Jurkat, Clone E6-1 (cell line): ENCODE measurements around the gene SOX13.
A peak's percentile ranks its signal among the peaks of the same experiment; 100 is the strongest.
"Not testable (repeated sequence)": the region's sequence is repeated elsewhere in the genome, so short reads cannot be mapped to it uniquely, and the experiment has no call there.

Experiments used
- DNase-seq: peaks from one replicate; pipeline ENCODE4 v3.0.0-alpha.2; 2011; ENCODE audit warnings: low read depth, low spot score
- H3K4me3 ChIP-seq: 2 replicates; pipeline ENCODE4 v1.5.1; 2011; ENCODE audit warnings: mild to moderate bottlenecking, low read length, control low read depth, moderate library complexity

Gene SOX13

GRCh38 chr1:204081791-204082513, 9.0 kb downstream of the SOX13 start:
- no peak overlapping the region for H3K4me3 ChIP-seq
- DNase-seq, result no peak

- no peak overlapping the region for H3K4me3 ChIP-seq
Measured at GRCh38 chr1:204083491-204083890, 10.6 kb downstream of the SOX13 start.

GRCh38 chr1:204084247-204084772, 11.4 kb downstream of the SOX13 start:
- DNase-seq, result no peak
- no peak overlapping the region for H3K4me3 ChIP-seq

More at GRCh38 chr1:204083491-204083890, 10.6 kb downstream of the SOX13 start:
- no peak for DNase-seq

GRCh38 chr1:204085876-204086275, 13.0 kb downstream of the SOX13 start:
- DNase-seq, result no peak

GRCh38 chr1:204087181-204087892, 14.4 kb downstream of the SOX13 start:
- no peak overlapping the region; the same call in 1 of the 2 replicates for H3K4me3 ChIP-seq
- peak; percentile 83 for DNase-seq

More at GRCh38 chr1:204085876-204086275, 13.0 kb downstream of the SOX13 start:
- H3K4me3 ChIP-seq, result no peak overlapping the region

GRCh38 chr1:204087893-204088528, 15.1 kb downstream of the SOX13 start:
- H3K4me3 ChIP-seq, result no peak overlapping the region; the same call in 1 of the 2 replicates
- DNase-seq, result no peak

GRCh38 chr1:204088596-204088995, 15.7 kb downstream of the SOX13 start:
- no peak overlapping the region for H3K4me3 ChIP-seq
- no peak for DNase-seq

- H3K4me3 ChIP-seq, result no peak overlapping the region
- no peak for DNase-seq
Measured at GRCh38 chr1:204089044-204089751, 16.3 kb downstream of the SOX13 start.

GRCh38 chr1:204090132-204090531, 17.2 kb downstream of the SOX13 start:
- H3K4me3 ChIP-seq, DNase-seq: not testable (repeated sequence)

GRCh38 chr1:204091066-204091465, 18.2 kb downstream of the SOX13 start:
- DNase-seq, result no peak
- H3K4me3 ChIP-seq, result no peak overlapping the region

- DNase-seq, result no peak
Measured at GRCh38 chr1:204091787-204092312, 18.9 kb downstream of the SOX13 start.

GRCh38 chr1:204092632-204093420, 19.9 kb downstream of the SOX13 start:
- DNase-seq, result no peak
- H3K4me3 ChIP-seq, result no peak overlapping the region

More at GRCh38 chr1:204091787-204092312, 18.9 kb downstream of the SOX13 start:
- no peak overlapping the region for H3K4me3 ChIP-seq

GRCh38 chr1:204093421-204093717, 20.5 kb downstream of the SOX13 start:
- no peak overlapping the region for H3K4me3 ChIP-seq
- DNase-seq, result no peak

GRCh38 chr1:204093781-204094180, 20.9 kb downstream of the SOX13 start:
- H3K4me3 ChIP-seq, result no peak overlapping the region
- no peak for DNase-seq

GRCh38 chr1:204094313-204094729, 21.4 kb downstream of the SOX13 start:
- no peak for DNase-seq
- no peak overlapping the region for H3K4me3 ChIP-seq

GRCh38 chr1:204094856-204095634, 22.1 kb downstream of the SOX13 start:
- H3K4me3 ChIP-seq, result no peak overlapping the region
- DNase-seq, result no peak

- DNase-seq, result no peak
- H3K4me3 ChIP-seq, result no peak overlapping the region
Measured at GRCh38 chr1:204096931-204097330, 24.0 kb downstream of the SOX13 start.

GRCh38 chr1:204098683-204099082, 25.8 kb downstream of the SOX13 start:
- no peak for DNase-seq
- no peak overlapping the region for H3K4me3 ChIP-seq
